ENCODE results near the gene LY6G6F.

GRCh38 chr6:31702819-31703716, 3.6 kb upstream of the LY6G6F start, which contains the start of gene ABHD16A:
- TF ChIP-seq EZH2phosphoT487 (IDR thresholded peaks at IDR 0.05; ENCODE audit: insufficient read depth, low read depth) (no peak), EZH2 (IDR thresholded peaks at IDR 0.05; ENCODE audit: insufficient read depth, poor library complexity, severe bottlenecking) (no peak)
